K562 (cell line): ENCODE results near the gene RRBP1.

Experiments used
- CBX8 ChIP-seq: fragments of 200-600 bp; sonication (generic); IDR thresholded peaks from 2 replicates; pipeline ENCODE4 v1.6.1; 2012; ENCODE audit warnings: borderline replicate concordance, mixed run types, low read depth, mild to moderate bottlenecking, moderate library complexity, mixed read lengths, low read length, control low read depth, inconsistent platforms; ENCODE audit not compliant: poor library complexity, severe bottlenecking; ENCODE audit errors: extremely low read depth
- FOXA1 ChIP-seq: fragments of 450-650 bp; IDR thresholded peaks from 2 replicates; pipeline ENCODE4 v1.6.1; 2016; ENCODE audit warnings: mild to moderate bottlenecking, borderline replicate concordance
- POLR2AphosphoS5 ChIP-seq: IDR thresholded peaks from 2 replicates; pipeline ENCODE4 v1.6.1; 2011; ENCODE audit warnings: mild to moderate bottlenecking, low read depth, low read length, moderate library complexity; ENCODE audit not compliant: control insufficient read depth, insufficient read depth
- TF ChIP-seq, protein P1 (sequence below): sonication (generic); formaldehyde crosslinking; IDR thresholded peaks from 2 replicates; pipeline ENCODE4 v1.8.1; 2023; ENCODE audit warnings: mild to moderate bottlenecking, missing genetic modification reagents
- TF ChIP-seq, protein P2 (sequence below), 2 experiments: fragments of 450-650 bp in 1 of 2; IDR thresholded peaks; 2 replicates each; pipeline ENCODE4 v1.6.1; 2011 to 2017; ENCODE audit warnings: low read depth in 2 of 2, antibody characterized with exemption in 1 of 2, borderline replicate concordance in 1 of 2, low read length in 1 of 2, mild to moderate bottlenecking in 1 of 2, mixed read lengths in 1 of 2; ENCODE audit not compliant: control insufficient read depth in 1 of 2

DNA sequence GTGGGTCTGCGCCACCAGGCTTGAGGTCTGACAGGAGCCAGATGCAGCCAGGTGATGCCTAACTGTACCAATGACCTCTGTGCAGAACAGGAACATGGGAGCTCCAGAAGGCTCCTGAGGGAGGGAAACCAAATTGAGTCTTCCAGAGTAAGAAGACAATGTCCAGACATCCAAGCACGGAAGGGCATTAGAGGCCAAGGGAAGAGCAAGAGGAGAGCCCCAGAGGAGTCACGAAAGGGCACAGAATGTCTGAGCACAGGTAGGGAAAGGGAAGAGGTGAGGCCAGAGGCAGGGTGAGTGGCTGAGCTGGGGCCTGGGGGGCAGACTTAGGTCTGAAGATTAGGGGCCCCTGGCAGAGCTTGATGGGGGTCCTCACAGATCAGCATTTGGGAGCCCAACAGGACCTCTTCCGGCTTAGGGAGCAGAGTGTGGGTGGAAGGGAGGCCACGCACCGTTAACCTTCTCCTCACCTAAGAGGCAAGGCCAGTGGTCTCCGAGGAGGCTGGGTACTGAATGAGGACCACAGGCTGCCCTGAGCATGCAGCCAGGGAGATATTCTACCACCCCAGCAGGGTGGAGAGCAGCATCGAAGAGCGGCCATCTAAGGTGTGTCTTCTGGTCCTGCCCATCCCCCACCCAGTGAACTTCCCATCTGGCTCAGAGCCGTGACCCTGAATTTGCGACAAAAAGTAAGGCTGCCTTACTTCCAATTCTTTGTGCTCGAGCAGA lies 41.7 kb downstream of the RRBP1 start:
- no peak for TF ChIP-seq POLR2AphosphoS5
- no peak for TF ChIP-seq CBX8
- TF ChIP-seq, protein P1, sequence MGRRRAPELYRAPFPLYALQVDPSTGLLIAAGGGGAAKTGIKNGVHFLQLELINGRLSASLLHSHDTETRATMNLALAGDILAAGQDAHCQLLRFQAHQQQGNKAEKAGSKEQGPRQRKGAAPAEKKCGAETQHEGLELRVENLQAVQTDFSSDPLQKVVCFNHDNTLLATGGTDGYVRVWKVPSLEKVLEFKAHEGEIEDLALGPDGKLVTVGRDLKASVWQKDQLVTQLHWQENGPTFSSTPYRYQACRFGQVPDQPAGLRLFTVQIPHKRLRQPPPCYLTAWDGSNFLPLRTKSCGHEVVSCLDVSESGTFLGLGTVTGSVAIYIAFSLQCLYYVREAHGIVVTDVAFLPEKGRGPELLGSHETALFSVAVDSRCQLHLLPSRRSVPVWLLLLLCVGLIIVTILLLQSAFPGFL (CRISPR knock-in tag), result no peak
- TF ChIP-seq, protein P2, sequence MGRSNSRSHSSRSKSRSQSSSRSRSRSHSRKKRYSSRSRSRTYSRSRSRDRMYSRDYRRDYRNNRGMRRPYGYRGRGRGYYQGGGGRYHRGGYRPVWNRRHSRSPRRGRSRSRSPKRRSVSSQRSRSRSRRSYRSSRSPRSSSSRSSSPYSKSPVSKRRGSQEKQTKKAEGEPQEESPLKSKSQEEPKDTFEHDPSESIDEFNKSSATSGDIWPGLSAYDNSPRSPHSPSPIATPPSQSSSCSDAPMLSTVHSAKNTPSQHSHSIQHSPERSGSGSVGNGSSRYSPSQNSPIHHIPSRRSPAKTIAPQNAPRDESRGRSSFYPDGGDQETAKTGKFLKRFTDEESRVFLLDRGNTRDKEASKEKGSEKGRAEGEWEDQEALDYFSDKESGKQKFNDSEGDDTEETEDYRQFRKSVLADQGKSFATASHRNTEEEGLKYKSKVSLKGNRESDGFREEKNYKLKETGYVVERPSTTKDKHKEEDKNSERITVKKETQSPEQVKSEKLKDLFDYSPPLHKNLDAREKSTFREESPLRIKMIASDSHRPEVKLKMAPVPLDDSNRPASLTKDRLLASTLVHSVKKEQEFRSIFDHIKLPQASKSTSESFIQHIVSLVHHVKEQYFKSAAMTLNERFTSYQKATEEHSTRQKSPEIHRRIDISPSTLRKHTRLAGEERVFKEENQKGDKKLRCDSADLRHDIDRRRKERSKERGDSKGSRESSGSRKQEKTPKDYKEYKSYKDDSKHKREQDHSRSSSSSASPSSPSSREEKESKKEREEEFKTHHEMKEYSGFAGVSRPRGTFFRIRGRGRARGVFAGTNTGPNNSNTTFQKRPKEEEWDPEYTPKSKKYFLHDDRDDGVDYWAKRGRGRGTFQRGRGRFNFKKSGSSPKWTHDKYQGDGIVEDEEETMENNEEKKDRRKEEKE (IDR thresholded peaks at IDR 0.05; ENCODE audit: borderline replicate concordance in 1 of 2, control insufficient read depth in 1 of 2, low read depth in 2 of 2, low read length in 1 of 2), result no peak
- no peak for TF ChIP-seq FOXA1
